HepG2 (cell line): Measurements from ENCODE around the gene POU3F3. TPM values are rescaled to one million over a fixed set of nuclear protein-coding genes. Genes with fewer than 3 reads are reported as not detected.

Experiments used
- ATAC-seq: fragments of 200-7000 bp; cut with Tn5 transposase; 3 replicates; pipeline ENCODE4 v1.9.1; 2020; ENCODE audit warnings: mild to moderate bottlenecking, moderate library complexity
- BruUV-seq: library from RNA; stranded (reverse); fragments of 400-500 nt; replicated peaks from 2 replicates; lab custom pipeline; 2021; lab: Mats Ljungman, UMichigan
- CTCF ChIA-PET: fragments of 300-600 bp; formaldehyde crosslinking; extraction: SDS; loops from one replicate; lab custom pipeline; 2021; ENCODE audit warnings: low total read pairs, inconsistent platforms, low intra/inter-chr PET ratio; lab: Yijun Ruan, JAX
- POLR2A ChIA-PET: fragments of 350-600 bp; sonication (Branson Sonifier 250); formaldehyde crosslinking; loops from one replicate; lab custom pipeline; 2020; ENCODE audit warnings: antibody characterized with exemption, inconsistent platforms; lab: Yijun Ruan, JAX
- DNase-seq: peaks from one replicate; pipeline ENCODE4 v3.0.0-alpha.2; 2015; ENCODE audit warnings: low spot score
- FAIRE-seq: peaks from 3 replicates; lab custom pipeline; 2011; peaks lifted over from hg19 to GRCh38; lab: Jason Lieb, UNC
- H2AFZ ChIP-seq: one replicate; pipeline ENCODE4 v1.6.1; 2011; ENCODE audit warnings: low read length, inconsistent platforms
- H3K27ac ChIP-seq: fragments of 300-600 bp; 3 replicates; pipeline ENCODE4 v1.8.0; 2011; ENCODE audit warnings: mixed run types, mild to moderate bottlenecking, mixed read lengths, low read length, inconsistent platforms; ENCODE audit not compliant: insufficient read depth; ENCODE audit errors: extremely low read length
- H3K27me3 ChIP-seq, 2 experiments: fragments of 200-600 bp in 1 of 2; 2 replicates in 1 of 2; 3 replicates in 1 of 2; pipeline versions ENCODE4 v1.6.0 to v1.8.0; 2011; ENCODE audit warnings: low read length in 2 of 2, mild to moderate bottlenecking in 2 of 2, moderate library complexity in 2 of 2, inconsistent platforms in 1 of 2; ENCODE audit not compliant: insufficient read depth in 2 of 2, control insufficient read depth in 1 of 2
- H3K36me3 ChIP-seq, 2 experiments: fragments of 200-600 bp in 1 of 2; replicated peaks in 1 of 2; 2 replicates in 1 of 2; 3 replicates in 1 of 2; pipeline versions ENCODE4 v1.5.1 to v1.8.0; 2011; ENCODE audit warnings: low read length in 2 of 2, inconsistent platforms in 1 of 2; ENCODE audit not compliant: insufficient read depth in 2 of 2, control insufficient read depth in 1 of 2
- H3K4me1 ChIP-seq: 2 replicates; pipeline ENCODE4 v1.5.1; 2012; ENCODE audit warnings: low read length, inconsistent platforms; ENCODE audit not compliant: insufficient read depth
- H3K4me2 ChIP-seq: 2 replicates; pipeline ENCODE4 v1.6.0; 2011; ENCODE audit warnings: low read depth, low read length, inconsistent platforms
- H3K4me3 ChIP-seq, 3 experiments: fragments of 200-600 bp in 1 of 3; sonication (generic), shearing (Covaris generic) in 1 of 3; replicated peaks in 1 of 3; 2 replicates each; pipeline ENCODE4 v1.5.1; 2011 to 2016; ENCODE audit warnings: low read length in 3 of 3, inconsistent platforms in 2 of 3, low read depth in 2 of 3, mild to moderate bottlenecking in 2 of 3, control low read depth in 1 of 3, mixed read lengths in 1 of 3; ENCODE audit not compliant: insufficient read depth in 1 of 3
- H3K79me2 ChIP-seq: one replicate; pipeline ENCODE4 v1.6.1; 2011; ENCODE audit warnings: low read length, inconsistent platforms; ENCODE audit not compliant: insufficient read depth
- H3K9ac ChIP-seq: 2 replicates; pipeline ENCODE4 v1.6.0; 2011; ENCODE audit warnings: mild to moderate bottlenecking, low read depth, low read length, inconsistent platforms; ENCODE audit not compliant: insufficient read depth
- H3K9me3 ChIP-seq: 2 replicates; pipeline ENCODE4 v1.5.1; 2012; ENCODE audit warnings: mild to moderate bottlenecking, low read length
- H4K20me1 ChIP-seq: 2 replicates; pipeline ENCODE4 v1.6.0; 2011; ENCODE audit warnings: inconsistent platforms, mild to moderate bottlenecking, low read length, moderate library complexity; ENCODE audit not compliant: insufficient read depth
- MAFF ChIP-seq: IDR thresholded peaks from 2 replicates; pipeline ENCODE4 v1.6.1; 2011; ENCODE audit warnings: low read depth, low read length, improper control_type of control experiment
- RXRB ChIP-seq: IDR thresholded peaks from 2 replicates; pipeline ENCODE4 v1.6.1; 2016; ENCODE audit warnings: borderline replicate concordance, missing genetic modification reagents, missing compliant biosample characterization
- SIN3A ChIP-seq: IDR thresholded peaks from 2 replicates; pipeline ENCODE4 v1.6.1; 2011; ENCODE audit warnings: low read depth, mild to moderate bottlenecking, control low read depth, low read length, borderline replicate concordance
- ZNF18 ChIP-seq: sonication (generic); formaldehyde crosslinking; IDR thresholded peaks from 2 replicates; pipeline ENCODE4 v1.8.0; 2022; ENCODE audit warnings: mild to moderate bottlenecking, missing genetic modification reagents; ENCODE audit not compliant: insufficient replicate concordance
- ZNF414 ChIP-seq: sonication (generic); formaldehyde crosslinking; IDR thresholded peaks from 2 replicates; pipeline ENCODE4 v1.5.0; 2020; ENCODE audit warnings: missing genetic modification reagents
- ZNF687 ChIP-seq: sonication (generic); formaldehyde crosslinking; IDR thresholded peaks from 2 replicates; pipeline ENCODE4 v1.5.1; 2020; ENCODE audit warnings: mild to moderate bottlenecking, missing genetic modification reagents, moderate library complexity
- ZNF768 ChIP-seq: sonication (generic); formaldehyde crosslinking; IDR thresholded peaks from 2 replicates; pipeline ENCODE4 v1.4.0; 2020; ENCODE audit warnings: missing genetic modification reagents
- WGBS: methylation state at CpG from one replicate; pipeline ENCODE4 v1.1.6; 2017; ENCODE audit warnings: low lambda C conversion rate; 5-methylcytosine and 5-hydroxymethylcytosine counted together
- in situ Hi-C: cut with HindIII; loops from 2 replicates; pipeline ENCODE4 v1.10.0; 2017; ENCODE audit warnings: low pct_unique_long_range_greater_than_20kb; ENCODE audit not compliant: extremely low pct_ligation_motif_present
- intact Hi-C: fragments of 100-400 bp; cut with micrococcal nuclease; formaldehyde crosslinking; loops from one replicate; pipeline ENCODE4 v1.10.0; 2022; ENCODE audit not compliant: unreplicated experiment
- polyA plus RNA-seq, 8 experiments: library from polyadenylated mRNA; depleted of rRNA in 3 of 8; stranded (reverse) in 7 of 8; unstranded in 1 of 8; fragments of >200 nt; fragmentation: Illumina TruSeq in 4 of 8; extraction: Trizol in 4 of 8; gene quantifications; 2 replicates each; pipeline versions ENCODE4 v1.2.1 to v1.2.3, GENCODE V29; 2011 to 2016; ENCODE audit warnings: low read depth in 4 of 8, missing spikeins in 1 of 8, mixed read lengths in 1 of 8; ENCODE audit not compliant: insufficient read depth in 1 of 8
- total RNA-seq, 5 experiments: library from RNA; depleted of rRNA; stranded (reverse); fragments of >200 nt; fragmentation: Illumina TruSeq; extraction: Trizol; gene quantifications; 2 replicates each; pipeline ENCODE4 v1.2.3, GENCODE V29; 2016; ENCODE audit warnings: low read depth in 1 of 5
- TF ChIP-seq, protein P1 (sequence below), 2 experiments: fragments of 450-650 bp in 1 of 2; sonication (generic) in 1 of 2; formaldehyde crosslinking in 1 of 2; IDR thresholded peaks; 2 replicates each; pipeline versions ENCODE4 v1.6.1 to v1.8.0; 2016 to 2022; ENCODE audit warnings: antibody characterized with exemption in 1 of 2, mild to moderate bottlenecking in 1 of 2, missing genetic modification reagents in 1 of 2

Gene POU3F3
- total and polyA plus RNA-seq, 2 of the 13 experiments (the other 11 are each of a cell fraction or from before 2014, with no cell fraction given) = not detected

- intact Hi-C loops = no loop called here
- H3K4me1 ChIP-seq = no peaks in the 10 kb centered on the region
- H3K79me2 ChIP-seq = no peaks in the 10 kb centered on the region
- WGBS = 29% methylated on average over 5 of the region's 5 CpGs
- ChIA-PET CTCF (no interaction called here), POLR2A (no interaction called here)
- H3K4me2 ChIP-seq = no peak overlapping the region
- H4K20me1 ChIP-seq = no peaks in the 10 kb centered on the region
- no peak for DNase-seq
- no TSS peak for BruUV-seq
- no peak overlapping the region for H2AFZ ChIP-seq
- no peak overlapping the region for H3K9ac ChIP-seq
- no peak for ATAC-seq
- H3K4me3 ChIP-seq = no peak overlapping the region
- peaks cover 3 to 8% of the 10 kb centered on the region in 2 experiments; a peak in 4 of 5 replicates for H3K27me3 ChIP-seq
- no peak for FAIRE-seq
- no peak overlapping the region for H3K27ac ChIP-seq
- no peaks in the 10 kb centered on the region for H3K36me3 ChIP-seq
- no peaks in the 10 kb centered on the region for H3K9me3 ChIP-seq
- in situ Hi-C loops = no loop called here
- no peak for TF ChIP-seq ZNF687 (CRISPR knock-in tag)
- no peak for TF ChIP-seq ZNF414 (CRISPR knock-in tag)
- TF ChIP-seq, protein P1, sequence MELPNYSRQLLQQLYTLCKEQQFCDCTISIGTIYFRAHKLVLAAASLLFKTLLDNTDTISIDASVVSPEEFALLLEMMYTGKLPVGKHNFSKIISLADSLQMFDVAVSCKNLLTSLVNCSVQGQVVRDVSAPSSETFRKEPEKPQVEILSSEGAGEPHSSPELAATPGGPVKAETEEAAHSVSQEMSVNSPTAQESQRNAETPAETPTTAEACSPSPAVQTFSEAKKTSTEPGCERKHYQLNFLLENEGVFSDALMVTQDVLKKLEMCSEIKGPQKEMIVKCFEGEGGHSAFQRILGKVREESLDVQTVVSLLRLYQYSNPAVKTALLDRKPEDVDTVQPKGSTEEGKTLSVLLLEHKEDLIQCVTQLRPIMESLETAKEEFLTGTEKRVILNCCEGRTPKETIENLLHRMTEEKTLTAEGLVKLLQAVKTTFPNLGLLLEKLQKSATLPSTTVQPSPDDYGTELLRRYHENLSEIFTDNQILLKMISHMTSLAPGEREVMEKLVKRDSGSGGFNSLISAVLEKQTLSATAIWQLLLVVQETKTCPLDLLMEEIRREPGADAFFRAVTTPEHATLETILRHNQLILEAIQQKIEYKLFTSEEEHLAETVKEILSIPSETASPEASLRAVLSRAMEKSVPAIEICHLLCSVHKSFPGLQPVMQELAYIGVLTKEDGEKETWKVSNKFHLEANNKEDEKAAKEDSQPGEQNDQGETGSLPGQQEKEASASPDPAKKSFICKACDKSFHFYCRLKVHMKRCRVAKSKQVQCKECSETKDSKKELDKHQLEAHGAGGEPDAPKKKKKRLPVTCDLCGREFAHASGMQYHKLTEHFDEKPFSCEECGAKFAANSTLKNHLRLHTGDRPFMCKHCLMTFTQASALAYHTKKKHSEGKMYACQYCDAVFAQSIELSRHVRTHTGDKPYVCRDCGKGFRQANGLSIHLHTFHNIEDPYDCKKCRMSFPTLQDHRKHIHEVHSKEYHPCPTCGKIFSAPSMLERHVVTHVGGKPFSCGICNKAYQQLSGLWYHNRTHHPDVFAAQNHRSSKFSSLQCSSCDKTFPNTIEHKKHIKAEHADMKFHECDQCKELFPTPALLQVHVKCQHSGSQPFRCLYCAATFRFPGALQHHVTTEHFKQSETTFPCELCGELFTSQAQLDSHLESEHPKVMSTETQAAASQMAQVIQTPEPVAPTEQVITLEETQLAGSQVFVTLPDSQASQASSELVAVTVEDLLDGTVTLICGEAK (IDR thresholded peaks at IDR 0.05) = no peak
- TF ChIP-seq, protein P1 (CRISPR knock-in tag; IDR thresholded peaks at IDR 0.05) = no peak
- peak; percentile 94 for TF ChIP-seq MAFF
- TF ChIP-seq RXRB (CRISPR knock-in tag) = no peak
- no peak for TF ChIP-seq ZNF768 (CRISPR knock-in tag)
- no peak for TF ChIP-seq ZNF18 (CRISPR knock-in tag)
- no peak for TF ChIP-seq SIN3A
Observed at GRCh38 chr2:104816143-104816542, 37.8 kb upstream of the POU3F3 start.
